Endodermal cell (in vitro differentiated cells): ENCODE results near the gene LIPK. TPM values are rescaled to one million over a fixed set of nuclear protein-coding genes. Genes with fewer than 3 reads are reported as not detected.

Experiments used
- DNase-seq: peaks from one replicate; pipeline ENCODE4 v3.0.0-alpha.2; 2017
- H3K27ac ChIP-seq: 2 replicates; pipeline ENCODE4 v1.5.1; 2013; ENCODE audit warnings: mild to moderate bottlenecking, low read depth, low read length, moderate library complexity
- H3K27me3 ChIP-seq: 2 replicates; pipeline ENCODE4 v1.6.1; 2013; ENCODE audit warnings: mild to moderate bottlenecking, low read length, moderate library complexity; ENCODE audit not compliant: insufficient read depth, control insufficient read depth, poor library complexity, severe bottlenecking
- H3K36me3 ChIP-seq: 2 replicates; pipeline ENCODE4 v1.7.0; 2013; ENCODE audit warnings: mild to moderate bottlenecking, low read length, moderate library complexity; ENCODE audit not compliant: control insufficient read depth, insufficient read depth
- H3K4me1 ChIP-seq: one replicate; pipeline ENCODE4 v1.7.0; 2013; ENCODE audit warnings: low read length; ENCODE audit not compliant: control insufficient read depth, insufficient read depth
- H3K4me3 ChIP-seq: 2 replicates; pipeline ENCODE4 v1.5.1; 2013; ENCODE audit warnings: mild to moderate bottlenecking, low read length, moderate library complexity
- H3K9ac ChIP-seq: 2 replicates; pipeline ENCODE4 v1.6.1; 2013; ENCODE audit warnings: mild to moderate bottlenecking, low read length, moderate library complexity; ENCODE audit not compliant: poor library complexity, severe bottlenecking; ENCODE audit errors: extremely low read depth
- H3K9me3 ChIP-seq: 2 replicates; pipeline ENCODE4 v1.6.1; 2013; ENCODE audit warnings: mild to moderate bottlenecking, low read length, moderate library complexity; ENCODE audit not compliant: control insufficient read depth
- H3K27ac Mint-ChIP-seq: 2 replicates; pipeline ENCODE4 v1.8.0; 2020; ENCODE audit warnings: mixed read lengths
- H3K27me3 Mint-ChIP-seq: 2 replicates; pipeline ENCODE4 v1.8.0; 2021; ENCODE audit warnings: mild to moderate bottlenecking, mixed read lengths; ENCODE audit not compliant: insufficient read depth
- H3K36me3 Mint-ChIP-seq: 2 replicates; pipeline ENCODE4 v1.8.0; 2020; ENCODE audit warnings: low read depth, mixed read lengths
- H3K4me1 Mint-ChIP-seq: 2 replicates; pipeline ENCODE4 v1.8.0; 2020; ENCODE audit warnings: mixed read lengths
- H3K4me3 Mint-ChIP-seq: 2 replicates; pipeline ENCODE4 v1.8.0; 2020; ENCODE audit warnings: mild to moderate bottlenecking, moderate library complexity, mixed read lengths
- H3K9me3 Mint-ChIP-seq: 2 replicates; pipeline ENCODE4 v1.8.0; 2020; ENCODE audit warnings: mild to moderate bottlenecking, mixed read lengths
- CTCF ChIP-seq: fragments of 200-600 bp; sonication (generic); conservative IDR thresholded peaks from 2 replicates; pipeline ENCODE4 v1.5.0; 2021; ENCODE audit warnings: antibody characterized with exemption, mild to moderate bottlenecking
- WGBS, 2 experiments: methylation state at CpG; one replicate each; pipeline versions ENCODE4 v1.1.5 to v1.1.7; 2013; ENCODE audit warnings: missing lambda C conversion rate in 2 of 2, mixed read lengths in 1 of 2; ENCODE audit not compliant: insufficient coverage in 1 of 2, insufficient read length in 1 of 2; 5-methylcytosine and 5-hydroxymethylcytosine counted together
- total RNA-seq, 2 donors: library from RNA; stranded (reverse); fragmentation: NEBNext Ultra II Directional in 1 of 2; extraction: Animal tissue kit (Norgen Biotek cat#: 25700) in 1 of 2; gene quantifications; 2 replicates in 1 of 2; 3 replicates in 1 of 2; pipeline ENCODE4 v1.2.1, GENCODE V29; 2021

Gene LIPK
- total RNA-seq, 2 donors from 2014 or later = not detected

- H3K36me3 ChIP-seq = no peaks in the 10 kb centered on the region
- H3K4me3 ChIP-seq = no peak overlapping the region
- no peak overlapping the region for H3K27ac ChIP-seq
- no peaks in the 10 kb centered on the region for H3K27me3 ChIP-seq
- WGBS, 2 experiments = 90 to 97% methylated on average over 5 of the region's 5 CpGs
- H3K27ac Mint-ChIP-seq = no peak overlapping the region
- H3K27me3 Mint-ChIP-seq = no peaks in the 10 kb centered on the region
- no peaks in the 10 kb centered on the region for H3K4me1 Mint-ChIP-seq
- TF ChIP-seq CTCF = no peak
- no peaks in the 10 kb centered on the region for H3K36me3 Mint-ChIP-seq
- no peak for DNase-seq
- no peaks in the 10 kb centered on the region for H3K9me3 Mint-ChIP-seq
- H3K9ac ChIP-seq = no peak overlapping the region
- no peaks in the 10 kb centered on the region for H3K4me1 ChIP-seq
- H3K9me3 ChIP-seq = no peaks in the 10 kb centered on the region
- no peak overlapping the region for H3K4me3 Mint-ChIP-seq
These were observed 81.4 kb downstream of the LIPK start for GRCh38 chr10:88787463-88787862.

GRCh38 chr10:88788924-88789323, 82.9 kb downstream of the LIPK start:
- TF ChIP-seq CTCF = no peak
- Histone ChIP-seq H3K27me3 (no peaks in the 10 kb centered on the region), H3K27ac (no peak overlapping the region), H3K9ac (no peak overlapping the region), H3K9me3 (no peaks in the 10 kb centered on the region), H3K36me3 (no peaks in the 10 kb centered on the region), H3K4me3 (no peak overlapping the region), H3K4me1 (no peaks in the 10 kb centered on the region)
- H3K27ac Mint-ChIP-seq = no peak overlapping the region
- no peaks in the 10 kb centered on the region for H3K27me3 Mint-ChIP-seq
- no peaks in the 10 kb centered on the region for H3K36me3 Mint-ChIP-seq
- no peaks in the 10 kb centered on the region for H3K9me3 Mint-ChIP-seq
- DNase-seq = no peak
- no peak overlapping the region for H3K4me3 Mint-ChIP-seq
- no peaks in the 10 kb centered on the region for H3K4me1 Mint-ChIP-seq

GRCh38 chr10:88791924-88792323, 85.9 kb downstream of the LIPK start:
- H3K36me3 Mint-ChIP-seq = no peaks in the 10 kb centered on the region
- H3K27ac Mint-ChIP-seq = no peak overlapping the region
- peak; percentile 88 for TF ChIP-seq CTCF
- H3K4me1 ChIP-seq = no peaks in the 10 kb centered on the region
- no peak overlapping the region for H3K9ac ChIP-seq
- no peaks in the 10 kb centered on the region for H3K27me3 Mint-ChIP-seq
- DNase-seq = peak; percentile 83
- no peaks in the 10 kb centered on the region for H3K36me3 ChIP-seq
- 50 to 100% methylated on average over 1 to 2 of the region's 2 CpGs for WGBS, 2 experiments
- H3K27me3 ChIP-seq = no peaks in the 10 kb centered on the region
- no peaks in the 10 kb centered on the region for H3K9me3 Mint-ChIP-seq
- no peaks in the 10 kb centered on the region for H3K4me1 Mint-ChIP-seq
- H3K4me3 Mint-ChIP-seq = no peak overlapping the region
- H3K27ac ChIP-seq = no peak overlapping the region
- H3K4me3 ChIP-seq = no peak overlapping the region
- no peaks in the 10 kb centered on the region for H3K9me3 ChIP-seq
